KMS-11 (cell line): ENCODE data around the gene GAS2.

Experiments used
- H2AFZ ChIP-seq: fragments of 200-600 bp; sonication (generic); 2 replicates; pipeline ENCODE4 v1.6.1; 2016; ENCODE audit warnings: antibody characterized with exemption, mixed run types, low read depth
- H3K27ac ChIP-seq: fragments of 200-600 bp; sonication (generic); 2 replicates; pipeline ENCODE4 v1.6.1; 2016; ENCODE audit warnings: mild to moderate bottlenecking, mixed run types
- H3K27me3 ChIP-seq: fragments of 200-600 bp; sonication (generic); 2 replicates; pipeline ENCODE4 v1.6.1; 2017; ENCODE audit warnings: mild to moderate bottlenecking, low read depth, mixed run types, moderate library complexity; ENCODE audit not compliant: insufficient read depth
- H3K36me3 ChIP-seq: fragments of 200-600 bp; sonication (generic); 2 replicates; pipeline ENCODE4 v1.6.1; 2017; ENCODE audit warnings: mild to moderate bottlenecking, mixed run types; ENCODE audit not compliant: insufficient read depth
- H3K4me1 ChIP-seq: fragments of 200-600 bp; sonication (generic); 2 replicates; pipeline ENCODE4 v1.6.1; 2016; ENCODE audit warnings: mild to moderate bottlenecking, low read depth, mixed run types; ENCODE audit not compliant: poor library complexity, severe bottlenecking
- H3K4me2 ChIP-seq: fragments of 200-600 bp; sonication (generic); 2 replicates; pipeline ENCODE4 v1.7.0; 2016; ENCODE audit warnings: mild to moderate bottlenecking, mixed run types
- H3K4me3 ChIP-seq: fragments of 200-600 bp; sonication (generic); IDR thresholded peaks from 2 replicates; pipeline ENCODE4 v1.6.1; 2017; ENCODE audit warnings: low read depth, low read length, mixed read lengths; ENCODE audit not compliant: insufficient read depth
- H3K79me2 ChIP-seq: fragments of 200-600 bp; sonication (generic); 2 replicates; pipeline ENCODE4 v1.6.1; 2016; ENCODE audit warnings: low read depth, mixed run types; ENCODE audit not compliant: insufficient read depth
- H3K9ac ChIP-seq: fragments of 200-600 bp; sonication (generic); 2 replicates; pipeline ENCODE4 v1.6.1; 2016; ENCODE audit warnings: mild to moderate bottlenecking, mixed run types
- H4K20me1 ChIP-seq: fragments of 200-600 bp; sonication (generic); 2 replicates; pipeline ENCODE4 v1.6.1; 2016; ENCODE audit warnings: mild to moderate bottlenecking, mixed run types; ENCODE audit not compliant: insufficient read depth
- TF ChIP-seq, protein P1 (sequence below): fragments of 200-600 bp; sonication (generic); conservative IDR thresholded peaks from 2 replicates; pipeline ENCODE4 v1.6.1; 2017; ENCODE audit warnings: low read depth, mild to moderate bottlenecking, antibody characterized with exemption, low read length, moderate library complexity, mixed read lengths

Gene GAS2

DNA sequence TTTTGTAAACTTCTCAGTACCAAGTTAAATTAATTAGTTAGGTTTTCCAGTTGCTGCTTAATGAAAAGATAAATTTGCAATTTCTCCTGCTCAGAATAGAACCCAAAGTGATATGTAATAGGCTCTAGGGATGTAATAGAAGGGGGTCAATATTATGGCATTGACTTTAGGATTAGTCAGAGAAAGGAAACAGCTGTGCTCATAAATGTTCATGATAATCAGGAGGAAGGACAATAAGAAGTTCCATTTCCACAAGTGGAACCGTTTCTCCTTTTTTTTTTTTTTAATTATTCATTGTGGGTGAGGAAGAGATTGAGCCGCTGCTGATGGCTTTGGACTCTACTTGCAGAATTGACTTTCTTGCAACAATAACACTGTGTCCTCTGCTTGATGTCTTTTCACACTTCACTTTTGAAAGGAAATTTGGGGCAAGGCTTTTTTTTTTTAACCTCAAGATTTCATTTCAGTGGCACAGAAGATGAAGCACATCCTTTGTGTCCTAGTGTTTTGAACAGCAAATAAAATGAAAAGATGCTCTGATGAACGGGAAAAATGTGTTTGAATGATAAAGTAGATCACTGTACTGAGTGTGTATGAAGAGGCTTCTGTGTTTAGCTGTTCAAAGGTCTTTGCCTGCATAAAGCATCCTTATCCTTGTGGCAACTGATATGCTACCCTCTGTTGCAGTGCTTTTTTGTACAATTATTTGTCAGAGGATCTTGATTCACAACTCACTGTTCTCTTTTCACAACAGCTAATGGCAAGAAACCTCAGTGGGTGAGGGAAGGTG is 62.4 kb downstream of the GAS2 start:
- TF ChIP-seq, protein P1, sequence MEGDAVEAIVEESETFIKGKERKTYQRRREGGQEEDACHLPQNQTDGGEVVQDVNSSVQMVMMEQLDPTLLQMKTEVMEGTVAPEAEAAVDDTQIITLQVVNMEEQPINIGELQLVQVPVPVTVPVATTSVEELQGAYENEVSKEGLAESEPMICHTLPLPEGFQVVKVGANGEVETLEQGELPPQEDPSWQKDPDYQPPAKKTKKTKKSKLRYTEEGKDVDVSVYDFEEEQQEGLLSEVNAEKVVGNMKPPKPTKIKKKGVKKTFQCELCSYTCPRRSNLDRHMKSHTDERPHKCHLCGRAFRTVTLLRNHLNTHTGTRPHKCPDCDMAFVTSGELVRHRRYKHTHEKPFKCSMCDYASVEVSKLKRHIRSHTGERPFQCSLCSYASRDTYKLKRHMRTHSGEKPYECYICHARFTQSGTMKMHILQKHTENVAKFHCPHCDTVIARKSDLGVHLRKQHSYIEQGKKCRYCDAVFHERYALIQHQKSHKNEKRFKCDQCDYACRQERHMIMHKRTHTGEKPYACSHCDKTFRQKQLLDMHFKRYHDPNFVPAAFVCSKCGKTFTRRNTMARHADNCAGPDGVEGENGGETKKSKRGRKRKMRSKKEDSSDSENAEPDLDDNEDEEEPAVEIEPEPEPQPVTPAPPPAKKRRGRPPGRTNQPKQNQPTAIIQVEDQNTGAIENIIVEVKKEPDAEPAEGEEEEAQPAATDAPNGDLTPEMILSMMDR = no peak
- peaks cover 3% of the 10 kb centered on the region for H3K4me1 ChIP-seq
- H3K79me2 ChIP-seq = no peaks in the 10 kb centered on the region
- H3K27me3 ChIP-seq = no peaks in the 10 kb centered on the region
- no peak overlapping the region for H3K9ac ChIP-seq
- no peak overlapping the region for H3K4me2 ChIP-seq
- H3K36me3 ChIP-seq = peaks cover 3% of the 10 kb centered on the region; the same call in 1 of the 2 replicates
- no peak overlapping the region for H3K4me3 ChIP-seq
- H3K27ac ChIP-seq = no peak overlapping the region
- no peaks in the 10 kb centered on the region; the same call in 1 of the 2 replicates for H4K20me1 ChIP-seq
- no peak overlapping the region for H2AFZ ChIP-seq

DNA sequence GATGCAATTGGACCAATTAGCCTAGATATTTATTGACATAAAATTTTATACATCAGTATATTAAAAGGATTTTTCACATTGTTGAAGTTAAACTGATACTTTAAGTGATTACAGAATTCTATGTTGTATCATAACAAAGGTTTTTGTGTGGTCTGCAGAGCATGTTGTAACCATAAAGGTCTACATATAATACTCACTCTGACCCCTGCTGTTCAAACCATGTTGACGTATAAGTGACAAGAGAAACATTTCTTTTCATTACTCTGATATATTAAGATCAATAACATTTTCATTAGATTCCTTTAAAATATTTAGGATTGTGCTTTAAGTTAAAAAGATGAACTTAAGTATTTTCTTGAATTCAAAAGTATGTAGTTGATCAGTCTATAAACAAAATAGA is 63.9 kb downstream of the GAS2 start:
- TF ChIP-seq, protein P1 = peak; percentile 42; the same call in 1 of the 2 replicates
- Histone ChIP-seq H3K4me1 (peaks cover 14% of the 10 kb centered on the region), H3K36me3 (peaks cover 3% of the 10 kb centered on the region; the same call in 1 of the 2 replicates)

DNA sequence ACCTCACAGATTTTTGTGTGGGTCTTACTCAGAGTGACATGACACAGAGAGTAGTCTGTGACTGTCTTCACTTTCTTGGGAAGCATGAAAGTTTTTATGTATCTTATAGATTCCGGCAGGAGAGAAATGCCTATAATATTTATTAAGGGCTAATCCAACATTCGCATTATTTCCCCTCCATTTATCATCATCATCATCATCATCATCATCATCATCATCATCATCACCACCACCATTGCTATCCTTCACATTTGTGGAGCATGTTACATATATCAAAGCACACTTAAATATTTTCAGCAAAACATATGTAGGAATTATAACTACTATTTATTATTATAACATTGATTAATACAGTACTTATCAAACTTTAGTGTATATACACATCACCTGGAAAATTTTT is 66.2 kb downstream of the GAS2 start:
- no peak overlapping the region for H3K27ac ChIP-seq
- no peaks in the 10 kb centered on the region; the same call in 1 of the 2 replicates for H4K20me1 ChIP-seq
- no peak overlapping the region for H3K4me3 ChIP-seq
- H3K9ac ChIP-seq = no peak overlapping the region
- H2AFZ ChIP-seq = no peak overlapping the region
- peaks cover 3% of the 10 kb centered on the region; the same call in 1 of the 2 replicates for H3K36me3 ChIP-seq
- H3K27me3 ChIP-seq = no peaks in the 10 kb centered on the region
- TF ChIP-seq, protein P1 = no peak
- no peaks in the 10 kb centered on the region for H3K79me2 ChIP-seq
- no peak overlapping the region for H3K4me2 ChIP-seq
- peaks cover 16% of the 10 kb centered on the region for H3K4me1 ChIP-seq

More for the DNA sequence above, 63.9 kb downstream of the GAS2 start:
- Histone ChIP-seq H3K79me2 (no peaks in the 10 kb centered on the region), H3K4me2 (no peak overlapping the region), H3K4me3 (no peak overlapping the region), H3K27ac (no peak overlapping the region), H2AFZ (no peak overlapping the region), H3K27me3 (no peaks in the 10 kb centered on the region), H4K20me1 (no peaks in the 10 kb centered on the region; the same call in 1 of the 2 replicates), H3K9ac (no peak overlapping the region)

DNA sequence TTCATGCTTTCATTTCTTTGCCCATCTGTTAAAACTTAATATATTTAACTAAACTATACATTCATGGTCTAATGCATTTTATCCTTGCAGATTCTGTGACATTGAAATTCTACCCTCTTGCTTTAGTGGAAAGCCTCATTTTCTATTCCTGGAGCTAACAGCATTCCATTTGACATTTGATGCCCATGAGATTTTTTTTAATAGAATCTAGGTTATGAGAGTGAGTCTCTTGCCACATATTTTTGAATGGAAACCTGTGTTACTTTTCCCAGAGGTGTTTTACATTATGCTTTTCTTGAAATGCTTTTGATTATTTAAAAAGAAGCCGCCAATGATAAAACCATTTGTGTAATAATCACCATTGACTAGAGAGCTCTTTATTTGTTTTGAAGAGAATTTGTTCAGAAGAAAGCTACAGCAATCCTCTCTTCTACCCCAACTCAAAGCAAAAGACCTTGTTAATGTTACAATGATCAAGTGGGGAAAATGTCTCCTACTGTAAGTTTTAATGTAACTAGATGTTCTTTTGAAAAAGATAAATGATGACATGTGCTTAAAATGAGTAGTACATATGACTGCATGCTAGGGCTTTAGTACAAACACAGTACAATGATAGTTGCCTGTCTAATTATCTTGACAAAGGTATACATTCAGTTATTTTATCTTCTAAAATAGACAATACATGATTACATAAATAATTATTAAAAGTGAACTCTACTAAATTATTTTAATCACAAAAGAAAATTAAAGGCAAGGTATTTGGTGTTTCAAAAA is 67.3 kb downstream of the GAS2 start:
- Histone ChIP-seq H3K4me1 (peaks cover 16% of the 10 kb centered on the region), H3K27ac (no peak overlapping the region)
- TF ChIP-seq, protein P1 = no peak

More for the DNA sequence above, 67.3 kb downstream of the GAS2 start:
- Histone ChIP-seq H3K9ac (no peak overlapping the region), H3K79me2 (no peaks in the 10 kb centered on the region), H4K20me1 (no peaks in the 10 kb centered on the region; the same call in 1 of the 2 replicates), H2AFZ (no peak overlapping the region), H3K36me3 (peaks cover 3% of the 10 kb centered on the region; the same call in 1 of the 2 replicates), H3K4me2 (no peak overlapping the region), H3K27me3 (no peaks in the 10 kb centered on the region), H3K4me3 (no peak overlapping the region)
